A673 (cell line): Measurements from ENCODE around the gene GPC6. TPM values are rescaled to one million over a fixed set of nuclear protein-coding genes. Genes with fewer than 3 reads are reported as not detected.

Source experiments
- BruUV-seq: library from RNA; stranded (reverse); fragments of 400-500 nt; replicated peaks from 2 replicates; lab custom pipeline; 2021; lab: Mats Ljungman, UMichigan
- CTCF ChIA-PET: fragments of 300-600 bp; sonication (Branson Sonifier 250); formaldehyde crosslinking; loops from one replicate; lab custom pipeline; 2022; ENCODE audit warnings: antibody characterized with exemption; lab: Charles Lee
- POLR2A ChIA-PET: fragments of 300-600 bp; sonication (Branson Sonifier 250); formaldehyde crosslinking; loops from one replicate; lab custom pipeline; 2022; ENCODE audit warnings: antibody characterized with exemption; ENCODE audit not compliant: low non-redundant PET; lab: Charles Lee
- DNase-seq: peaks from one replicate; pipeline ENCODE4 v3.0.0-alpha.2; 2015; ENCODE audit warnings: low spot score
- H3K27ac ChIP-seq: fragments of 200-600 bp; sonication (generic); 2 replicates; pipeline ENCODE4 v1.5.1; 2016; ENCODE audit warnings: mixed run types, low read depth, mild to moderate bottlenecking, mixed read lengths, antibody characterized with exemption, low read length; ENCODE audit not compliant: poor library complexity, severe bottlenecking
- H3K27me3 ChIP-seq: fragments of 200-600 bp; sonication (generic); replicated peaks from 2 replicates; pipeline ENCODE4 v1.6.1; 2017; ENCODE audit warnings: mixed run types, low read depth, mild to moderate bottlenecking, mixed read lengths, antibody characterized with exemption, low read length; ENCODE audit not compliant: insufficient read depth, poor library complexity
- H3K36me3 ChIP-seq: fragments of 200-600 bp; sonication (generic); 2 replicates; pipeline ENCODE4 v1.6.1; 2016; ENCODE audit warnings: mixed run types, mild to moderate bottlenecking, mixed read lengths, antibody characterized with exemption, low read length; ENCODE audit not compliant: insufficient read depth, poor library complexity, severe bottlenecking
- H3K4me1 ChIP-seq: fragments of 200-600 bp; sonication (generic); 2 replicates; pipeline ENCODE4 v1.6.1; 2017; ENCODE audit warnings: mixed run types, mild to moderate bottlenecking, mixed read lengths, antibody characterized with exemption, low read length; ENCODE audit not compliant: insufficient read depth, poor library complexity, severe bottlenecking
- H3K4me3 ChIP-seq: fragments of 200-600 bp; sonication (generic); 2 replicates; pipeline ENCODE4 v1.5.1; 2016; ENCODE audit warnings: low read depth, mixed run types, mild to moderate bottlenecking, mixed read lengths, low read length; ENCODE audit not compliant: poor library complexity, severe bottlenecking
- H3K9me3 ChIP-seq: fragments of 200-600 bp; sonication (generic); 2 replicates; pipeline ENCODE4 v1.6.1; 2016; ENCODE audit warnings: mixed run types, low read depth, mild to moderate bottlenecking, mixed read lengths, antibody characterized with exemption, low read length; ENCODE audit not compliant: poor library complexity, severe bottlenecking
- EZH2 ChIP-seq: fragments of 200-600 bp; sonication (generic); IDR thresholded peaks from 2 replicates; pipeline ENCODE4 v1.6.1; 2017; ENCODE audit warnings: borderline replicate concordance, low read depth, mild to moderate bottlenecking, mixed read lengths, antibody characterized with exemption, low read length; ENCODE audit not compliant: poor library complexity, severe bottlenecking
- intact Hi-C: fragments of 100-400 bp; cut with micrococcal nuclease; formaldehyde crosslinking; loops from one replicate; pipeline ENCODE4 v1.10.0; 2022; ENCODE audit not compliant: unreplicated experiment
- total RNA-seq: library from RNA; stranded (reverse); gene quantifications from 2 replicates; pipeline ENCODE4 v1.2.3, GENCODE V29; 2021
- TF ChIP-seq, protein P1 (sequence below): fragments of 300-800, 200-600 bp; sonication (generic); conservative IDR thresholded peaks from 2 replicates; pipeline ENCODE4 v1.5.1; 2017; ENCODE audit warnings: low read depth, mild to moderate bottlenecking, antibody characterized with exemption, low read length, moderate library complexity, mixed read lengths

GPC6 gene
- total RNA-seq, 1 experiment from 2014 or later = 23.3 TPM

DNA sequence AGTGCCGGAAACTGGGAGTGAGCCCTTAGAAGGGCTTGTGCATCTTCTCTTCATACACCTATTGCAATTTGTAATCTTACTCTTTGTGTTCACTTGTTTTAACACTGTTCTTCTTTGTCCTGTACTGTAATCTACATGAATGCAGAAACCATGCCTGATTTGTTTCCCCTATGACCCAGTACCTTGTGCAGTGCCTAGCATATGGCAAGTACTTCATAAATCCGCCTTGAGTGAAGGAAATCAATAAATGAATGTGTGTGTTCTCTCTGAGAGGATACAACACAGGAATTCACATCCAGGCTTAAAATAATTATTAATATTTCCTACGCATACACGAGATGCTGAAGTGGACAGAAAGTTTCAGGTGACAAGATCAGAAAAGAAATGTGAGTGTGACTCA, 172.6 kb downstream of the GPC6 start:
- Histone ChIP-seq H3K9me3 (no peaks in the 10 kb centered on the region), H3K27ac (no peak overlapping the region), H3K4me3 (no peak overlapping the region), H3K27me3 (no peaks in the 10 kb centered on the region), H3K36me3 (no peaks in the 10 kb centered on the region), H3K4me1 (peaks cover 28% of the 10 kb centered on the region)
- CTCF ChIA-PET = no interaction called here
- intact Hi-C loops = no loop called here
- DNase-seq = no peak
- no TSS peak for BruUV-seq
- POLR2A ChIA-PET = no interaction called here
- TF ChIP-seq, protein P1, sequence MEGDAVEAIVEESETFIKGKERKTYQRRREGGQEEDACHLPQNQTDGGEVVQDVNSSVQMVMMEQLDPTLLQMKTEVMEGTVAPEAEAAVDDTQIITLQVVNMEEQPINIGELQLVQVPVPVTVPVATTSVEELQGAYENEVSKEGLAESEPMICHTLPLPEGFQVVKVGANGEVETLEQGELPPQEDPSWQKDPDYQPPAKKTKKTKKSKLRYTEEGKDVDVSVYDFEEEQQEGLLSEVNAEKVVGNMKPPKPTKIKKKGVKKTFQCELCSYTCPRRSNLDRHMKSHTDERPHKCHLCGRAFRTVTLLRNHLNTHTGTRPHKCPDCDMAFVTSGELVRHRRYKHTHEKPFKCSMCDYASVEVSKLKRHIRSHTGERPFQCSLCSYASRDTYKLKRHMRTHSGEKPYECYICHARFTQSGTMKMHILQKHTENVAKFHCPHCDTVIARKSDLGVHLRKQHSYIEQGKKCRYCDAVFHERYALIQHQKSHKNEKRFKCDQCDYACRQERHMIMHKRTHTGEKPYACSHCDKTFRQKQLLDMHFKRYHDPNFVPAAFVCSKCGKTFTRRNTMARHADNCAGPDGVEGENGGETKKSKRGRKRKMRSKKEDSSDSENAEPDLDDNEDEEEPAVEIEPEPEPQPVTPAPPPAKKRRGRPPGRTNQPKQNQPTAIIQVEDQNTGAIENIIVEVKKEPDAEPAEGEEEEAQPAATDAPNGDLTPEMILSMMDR = no peak
- TF ChIP-seq EZH2 = no peak

DNA sequence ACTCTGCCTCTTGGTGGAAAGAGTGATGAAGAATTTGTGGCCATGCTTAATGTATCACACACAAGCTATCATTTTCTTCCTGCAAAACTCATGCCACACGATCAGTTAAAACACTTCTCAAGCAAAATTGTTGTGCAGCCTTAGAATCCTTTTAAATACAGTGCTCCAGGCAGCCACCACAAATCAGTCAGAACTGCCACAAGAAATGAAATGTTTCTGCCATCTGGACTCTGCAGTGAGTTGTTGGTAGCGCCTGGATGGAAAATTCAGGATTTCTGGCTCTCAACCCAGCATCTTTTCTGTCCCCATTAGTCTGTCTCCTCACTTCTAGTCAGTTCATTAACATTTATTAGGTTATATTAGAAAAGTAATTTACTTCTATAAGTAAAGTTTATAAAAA, 179.5 kb downstream of the GPC6 start:
- no peaks in the 10 kb centered on the region for H3K27me3 ChIP-seq
- TF ChIP-seq, protein P1 = no peak
- TF ChIP-seq EZH2 = no peak
- BruUV-seq = no TSS peak
- DNase-seq = no peak
- peaks cover 12% of the 10 kb centered on the region for H3K4me1 ChIP-seq
- ChIA-PET CTCF (no interaction called here), POLR2A (no interaction called here)
- no peak overlapping the region for H3K27ac ChIP-seq
- intact Hi-C loops = no loop called here
- H3K36me3 ChIP-seq = no peaks in the 10 kb centered on the region
- H3K9me3 ChIP-seq = no peaks in the 10 kb centered on the region
- H3K4me3 ChIP-seq = no peak overlapping the region

DNA sequence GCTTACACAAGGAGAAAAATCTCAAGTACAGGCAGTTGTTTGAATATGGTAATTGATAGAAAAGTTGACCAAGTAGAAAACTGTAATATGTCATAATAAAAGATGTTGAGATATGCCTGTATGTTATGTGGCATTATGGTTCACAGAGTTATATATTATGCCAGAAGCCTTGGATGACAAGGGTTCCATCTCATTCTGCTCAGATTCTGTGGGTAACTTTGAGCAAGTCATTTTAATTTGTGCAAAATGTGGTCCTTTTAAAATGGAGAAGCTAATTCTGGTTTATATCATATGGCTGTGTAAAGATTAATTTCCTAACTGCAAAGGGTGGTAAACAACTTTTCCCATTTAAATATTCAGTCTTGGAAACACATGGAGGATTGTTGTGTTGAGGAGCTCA, 180.9 kb downstream of the GPC6 start:
- no TSS peak for BruUV-seq
- ChIA-PET POLR2A (no interaction called here), CTCF (no interaction called here)
- Histone ChIP-seq H3K27me3 (no peaks in the 10 kb centered on the region), H3K4me1 (no peaks in the 10 kb centered on the region), H3K4me3 (no peak overlapping the region), H3K36me3 (no peaks in the 10 kb centered on the region), H3K9me3 (no peaks in the 10 kb centered on the region), H3K27ac (no peak overlapping the region)
- TF ChIP-seq, protein P1 = no peak
- TF ChIP-seq EZH2 = no peak
- intact Hi-C loops = no loop called here
- DNase-seq = no peak
